GM19372 (cell line): Measurements from ENCODE around the gene REPS1.

Experiments
- ATAC-seq: cut with Tn5 transposase; IDR thresholded peaks from one replicate; pipeline ENCODE4 v1.9.1; 2021; ENCODE audit warnings: mild to moderate bottlenecking, low read depth, moderate library complexity; ENCODE audit not compliant: unreplicated experiment

REPS1 gene

DNA sequence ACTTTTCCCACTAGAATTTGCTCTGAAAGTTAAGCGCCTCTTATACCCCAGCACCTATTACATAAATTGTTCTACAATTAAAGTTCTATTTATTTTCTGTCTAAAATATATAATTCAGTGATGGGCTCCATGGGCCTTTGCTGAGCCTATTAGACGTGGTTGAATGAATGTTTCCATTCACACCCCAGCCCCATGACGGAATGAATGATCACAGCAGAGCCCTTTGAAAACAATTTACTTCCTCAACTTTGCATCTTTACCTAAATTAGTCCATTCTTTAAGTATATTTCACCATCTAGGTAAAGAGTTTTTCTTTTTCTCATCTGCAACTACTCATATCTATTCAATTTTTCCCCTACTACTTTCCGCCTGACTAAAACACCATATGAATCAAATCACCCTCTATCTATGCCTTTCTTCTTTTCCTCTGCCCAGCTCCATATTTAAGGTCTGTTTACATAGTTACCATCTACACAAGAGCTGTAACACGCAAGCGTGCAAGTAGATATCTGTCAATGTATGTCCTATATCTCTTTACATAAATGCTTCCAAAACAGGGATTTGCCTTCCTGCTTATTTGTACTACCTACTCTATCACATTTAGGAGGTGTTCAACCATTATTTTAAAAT lies 122.5 kb downstream of the REPS1 start:
- ATAC-seq: no peak

DNA sequence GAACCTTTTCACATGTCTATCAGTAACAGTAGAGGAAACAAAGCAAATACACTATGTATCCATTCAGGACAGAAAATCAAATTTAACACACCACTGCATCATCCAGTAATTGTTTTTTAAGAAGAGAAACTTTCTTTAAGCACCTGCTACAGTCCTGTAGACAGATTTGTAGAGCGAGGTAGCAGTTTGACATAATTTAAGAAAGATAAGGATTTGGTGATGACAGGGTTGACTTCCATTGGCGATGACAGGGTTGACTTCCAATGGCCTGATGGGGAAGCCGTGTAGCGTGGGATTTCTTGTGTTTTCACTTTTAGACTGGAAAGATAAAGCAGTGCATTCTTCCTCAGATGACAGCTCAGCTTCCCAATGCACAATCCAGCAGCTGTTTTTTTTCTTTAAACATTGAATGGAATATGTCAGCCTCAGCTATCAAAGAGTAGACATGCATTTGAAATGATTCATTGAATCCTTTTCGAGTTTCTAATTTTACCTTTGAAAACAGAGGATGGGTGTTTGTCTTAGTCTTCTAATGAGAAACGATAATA lies 123.6 kb downstream of the REPS1 start:
- no peak for ATAC-seq

- ATAC-seq: no peak
These were observed 124.7 kb downstream of the REPS1 start for GRCh38 chr6:138863321-138863720.

DNA sequence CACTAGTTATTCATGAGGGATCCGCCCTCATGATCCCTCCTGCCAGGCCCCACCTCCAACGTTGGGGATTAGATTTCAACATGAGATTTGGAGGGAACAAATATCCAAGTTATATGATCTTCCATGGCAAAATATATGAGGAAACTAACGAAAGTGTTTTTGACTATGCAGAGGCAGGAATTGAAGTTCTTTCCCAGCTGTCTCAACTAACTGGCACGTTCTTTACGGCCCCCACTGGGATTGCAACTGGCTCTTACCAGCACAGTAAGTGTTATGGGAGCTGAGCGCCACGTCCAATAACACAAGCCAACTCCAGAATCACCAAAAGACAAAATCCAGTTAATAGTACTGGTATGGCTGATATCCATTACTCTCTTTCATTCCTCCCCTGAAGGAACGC lies 125.6 kb downstream of the REPS1 start:
- ATAC-seq: no peak

DNA sequence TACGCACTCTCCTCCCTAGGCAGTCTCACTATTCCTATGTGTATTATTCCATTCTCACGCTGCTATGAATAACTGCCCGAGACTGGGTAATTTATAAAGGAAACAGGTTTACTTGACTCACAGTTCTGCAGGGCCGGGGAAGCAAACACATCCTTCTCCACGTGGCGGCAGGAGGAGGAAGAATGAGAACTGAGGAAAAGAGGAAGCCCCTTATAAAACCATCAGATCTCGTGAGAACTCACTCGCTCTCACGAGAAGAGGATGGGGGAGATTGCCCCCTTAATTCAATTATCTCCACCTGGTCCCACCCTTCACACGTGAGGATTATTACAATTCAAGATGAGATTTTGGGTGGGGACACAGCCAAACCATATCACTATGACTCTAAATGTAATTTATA lies 130.3 kb downstream of the REPS1 start:
- ATAC-seq: no peak

DNA sequence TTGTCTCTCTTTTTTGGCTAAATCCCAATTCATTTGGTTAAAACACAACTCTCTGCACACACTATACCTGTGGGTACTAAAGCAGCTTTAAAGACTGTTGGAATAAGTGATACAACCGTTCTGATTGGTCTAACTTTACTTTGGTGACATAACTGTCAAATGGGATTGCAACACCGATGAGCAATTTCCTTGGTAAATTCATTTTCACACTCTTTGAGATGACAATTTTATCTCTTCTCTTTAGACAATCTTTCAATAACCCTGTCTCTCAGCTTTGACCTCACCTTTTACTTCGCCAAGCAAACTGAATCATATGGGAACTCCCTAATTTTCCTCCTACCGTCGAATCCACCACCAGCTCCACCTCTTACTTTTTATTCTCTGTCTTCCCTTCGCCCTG lies 131.4 kb downstream of the REPS1 start:
- no peak for ATAC-seq
